Kidney epithelial cell (primary cell): ENCODE data around the gene SF1. TPM values are rescaled to one million over a fixed set of nuclear protein-coding genes. Genes with fewer than 3 reads are reported as not detected.

Experiments
- DNase-seq: peaks from one replicate; pipeline ENCODE4 v3.0.0-alpha.2; 2010; ENCODE audit warnings: low read depth
- H3K27me3 ChIP-seq: 2 replicates; pipeline ENCODE4 v1.6.0; 2011; ENCODE audit warnings: low read length; ENCODE audit not compliant: control insufficient read depth, insufficient read depth
- H3K36me3 ChIP-seq: 2 replicates; pipeline ENCODE4 v1.5.1; 2011; ENCODE audit warnings: low read length; ENCODE audit not compliant: control insufficient read depth, insufficient read depth
- H3K4me3 ChIP-seq: 2 replicates; pipeline ENCODE4 v1.5.1; 2011; ENCODE audit warnings: low read depth, mild to moderate bottlenecking, control low read depth, low read length
- CTCF ChIP-seq: IDR thresholded peaks from 2 replicates; pipeline ENCODE4 v1.5.1; 2011; ENCODE audit warnings: mild to moderate bottlenecking, moderate library complexity, low read length, control low read depth, inconsistent platforms; ENCODE audit not compliant: insufficient read depth, poor library complexity, severe bottlenecking
- total RNA-seq: library from RNA; depleted of rRNA; stranded (reverse); fragments of >200 nt; gene quantifications from 2 replicates; pipeline ENCODE4 v1.2.3, GENCODE V29; 2015

SF1 gene
- total RNA-seq, 1 donor from 2014 or later: 216 TPM

- Histone ChIP-seq H3K36me3 (peaks cover 6% of the 10 kb centered on the region), H3K27me3 (peaks cover 2% of the 10 kb centered on the region), H3K4me3 (no peak overlapping the region)
- DNase-seq: no peak
- TF ChIP-seq CTCF: no peak
Measured at GRCh38 chr11:64762277-64762673, 16.1 kb downstream of the SF1 start.

GRCh38 chr11:64760759-64761420 is 17.5 kb downstream of the SF1 start:
- no peak for DNase-seq
- Histone ChIP-seq H3K27me3 (peaks cover 2% of the 10 kb centered on the region), H3K36me3 (peaks cover 2% of the 10 kb centered on the region), H3K4me3 (no peak overlapping the region)
- no peak for TF ChIP-seq CTCF

- peaks cover 2% of the 10 kb centered on the region for H3K27me3 ChIP-seq
- no peak within 1 kb of the TSS for H3K4me3 ChIP-seq
- no peak for DNase-seq
- H3K36me3 ChIP-seq: no peaks in the 10 kb centered on the region
- no peak for TF ChIP-seq CTCF
Measured at GRCh38 chr11:64759722-64760719, 18.3 kb downstream of the SF1 start, which contains the start of gene PYGM. Gene PYGM, minus strand, starts transcription at chr11:64759974. Its CDS starts 76 bp downstream, at chr11:64759898.

GRCh38 chr11:64759131-64759721 is 19.1 kb downstream of the SF1 start:
- H3K27me3 ChIP-seq: peaks cover 4% of the 10 kb centered on the region
- no peak overlapping the region for H3K4me3 ChIP-seq
- no peak for DNase-seq
- H3K36me3 ChIP-seq: no peaks in the 10 kb centered on the region
- no peak for TF ChIP-seq CTCF

- no peak overlapping the region for H3K4me3 ChIP-seq
- no peaks in the 10 kb centered on the region for H3K36me3 ChIP-seq
- peaks cover 4% of the 10 kb centered on the region for H3K27me3 ChIP-seq
- no peak for DNase-seq
- TF ChIP-seq CTCF: no peak
Measured at GRCh38 chr11:64758330-64759079, 19.8 kb downstream of the SF1 start.
